Cardiac fibroblast (primary cell): Measurements from ENCODE around the gene EFHC2.

Experiments used
- DNase-seq, 2 donors: peaks; one replicate each; pipeline versions ENCODE4 v3.0.0 to v3.0.0-alpha.2; 2010; ENCODE audit warnings: low read depth in 2 of 2
- H3K4me3 ChIP-seq, 2 donors: replicated peaks in 1 of 2; 1 replicate in 1 of 2; 2 replicates in 1 of 2; pipeline ENCODE4 v1.5.1; 2011; ENCODE audit warnings: low read depth in 2 of 2, low read length in 2 of 2, mild to moderate bottlenecking in 2 of 2, moderate library complexity in 1 of 2
- CTCF ChIP-seq: IDR thresholded peaks from one replicate; pipeline ENCODE4 v1.5.1; 2011; ENCODE audit warnings: low read depth, mild to moderate bottlenecking, low read length, inconsistent platforms

The EFHC2 gene

GRCh38 chrX:44106864-44107263 lies 236.6 kb downstream of the EFHC2 start:
- no peak overlapping the region for H3K4me3 ChIP-seq
- no peak for TF ChIP-seq CTCF
- no peak for DNase-seq

DNA sequence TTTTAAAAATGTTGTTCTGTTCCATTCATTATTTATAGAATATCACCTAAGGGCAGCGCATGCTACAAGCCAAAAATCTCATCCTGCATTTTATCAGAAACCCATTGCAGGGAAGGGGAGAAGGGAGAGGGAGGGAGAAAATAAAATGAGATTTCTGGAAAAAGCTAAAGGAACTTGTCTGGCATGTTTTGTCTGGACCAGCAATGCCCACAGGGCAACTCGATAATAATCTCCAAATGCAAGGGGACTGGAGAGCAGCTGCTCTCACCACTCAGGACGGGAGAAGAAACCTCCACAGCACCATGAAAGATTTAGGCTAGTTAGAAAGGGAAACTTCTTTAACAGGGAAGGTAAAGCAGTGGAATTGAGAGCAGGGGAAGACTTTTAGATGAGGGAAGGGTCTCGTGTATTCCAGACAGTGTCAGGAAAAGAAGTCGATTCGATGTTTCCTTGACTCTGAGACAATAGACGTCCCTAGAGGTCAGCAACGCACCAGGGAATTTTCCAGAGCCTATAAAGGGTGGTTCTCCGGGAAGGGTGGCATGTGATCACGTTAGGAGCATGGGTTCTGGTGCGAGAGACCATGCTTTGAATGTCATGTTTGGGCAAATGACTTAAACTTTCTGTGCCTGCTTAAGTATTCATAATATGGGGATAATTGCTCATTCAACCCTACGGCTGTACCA lies 238.1 kb downstream of the EFHC2 start:
- no peak for TF ChIP-seq CTCF
- no peak overlapping the region for H3K4me3 ChIP-seq
- DNase-seq: no peak

DNA sequence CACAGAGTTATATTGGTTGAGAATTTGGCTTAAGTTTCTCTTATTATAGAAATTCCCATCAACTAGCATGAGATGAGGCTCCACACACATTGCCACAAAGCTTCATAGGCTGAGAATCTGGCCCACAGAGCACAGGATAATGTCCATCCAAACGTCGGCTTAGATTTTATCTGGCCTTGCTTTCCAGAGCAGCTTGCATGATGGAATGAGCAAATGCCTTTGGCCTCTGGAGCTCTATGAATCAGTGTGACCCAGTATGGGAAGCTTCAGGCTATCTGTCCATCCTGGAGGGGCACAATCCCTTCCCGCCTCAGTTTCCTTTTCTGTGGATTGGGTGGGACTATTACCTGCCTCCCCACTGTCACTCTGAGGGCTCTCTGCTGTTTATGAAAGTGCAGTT lies 238.8 kb downstream of the EFHC2 start:
- H3K4me3 ChIP-seq: no peak overlapping the region
- no peak for DNase-seq
- no peak for TF ChIP-seq CTCF

DNA sequence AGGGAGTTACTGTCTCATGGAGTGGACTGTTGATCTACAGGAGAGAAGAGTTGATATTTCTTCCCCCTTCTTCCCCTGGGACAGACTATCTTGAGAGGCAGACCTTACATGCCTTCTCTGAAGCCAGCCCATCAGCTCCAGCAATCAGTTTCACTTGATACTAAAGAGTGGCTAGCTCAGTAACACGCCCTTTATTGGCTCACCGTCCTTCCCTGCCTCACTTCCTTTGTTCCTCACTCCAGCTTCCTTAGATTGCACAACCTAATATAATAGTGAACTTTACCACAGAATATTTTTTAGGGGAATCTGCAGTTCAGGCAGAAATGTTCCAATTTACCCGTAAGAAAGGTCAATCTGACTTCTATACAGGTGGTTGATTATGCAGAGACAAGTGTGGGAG lies 242.2 kb downstream of the EFHC2 start:
- no peak overlapping the region for H3K4me3 ChIP-seq
- DNase-seq: peak in 1 of 2 donors; percentile 0
- no peak for TF ChIP-seq CTCF

DNA sequence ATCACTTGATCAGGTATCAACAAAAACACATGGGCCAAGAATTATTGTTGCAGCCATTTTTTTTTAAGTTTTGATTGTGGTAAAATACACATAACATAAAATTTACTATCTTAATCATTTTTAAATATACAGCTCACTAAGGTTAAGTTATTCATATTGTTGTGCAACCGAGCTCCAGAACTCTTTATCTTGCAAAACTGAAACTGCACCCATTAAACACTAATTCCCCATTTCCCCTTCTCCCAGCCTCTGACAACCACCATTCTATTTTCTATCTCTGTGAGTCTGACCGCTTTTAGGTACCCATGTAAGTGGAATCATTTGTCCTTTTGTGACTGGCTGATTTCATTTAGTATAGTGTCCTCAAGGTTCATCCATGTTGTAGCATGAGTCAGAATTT lies 244.1 kb downstream of the EFHC2 start:
- no peak for DNase-seq
- no peak overlapping the region for H3K4me3 ChIP-seq
- no peak for TF ChIP-seq CTCF
